Keratinocyte (primary cell): ENCODE results near the gene CCDC87. TPM values are rescaled to one million over a fixed set of nuclear protein-coding genes. Genes with fewer than 3 reads are reported as not detected.

Source experiments
- DNase-seq: peaks from one replicate; pipeline ENCODE4 v3.0.0-alpha.2; 2011; ENCODE audit warnings: low read depth, missing footprints, low spot score
- FAIRE-seq: peaks from 2 replicates; lab custom pipeline; 2011; peaks lifted over from hg19 to GRCh38; lab: Jason Lieb, UNC
- H2AFZ ChIP-seq: 2 replicates; pipeline ENCODE4 v1.6.0; 2012; ENCODE audit warnings: low read length, control low read depth, inconsistent platforms; ENCODE audit not compliant: control insufficient read depth
- H3K27ac ChIP-seq: 2 replicates; pipeline ENCODE4 v1.5.1; 2011; ENCODE audit warnings: low read length; ENCODE audit not compliant: control insufficient read depth, insufficient read depth
- H3K27me3 ChIP-seq: 3 replicates; pipeline ENCODE4 v1.6.0; 2011; ENCODE audit warnings: low read length; ENCODE audit not compliant: control insufficient read depth, insufficient read depth; ENCODE audit errors: extremely low read depth
- H3K36me3 ChIP-seq, 2 experiments: 2 replicates in 1 of 2; 3 replicates in 1 of 2; pipeline ENCODE4 v1.5.1; 2011; ENCODE audit warnings: low read length in 2 of 2, mild to moderate bottlenecking in 1 of 2; ENCODE audit not compliant: control insufficient read depth in 2 of 2, insufficient read depth in 2 of 2; ENCODE audit errors: extremely low read depth in 1 of 2
- H3K4me1 ChIP-seq: 3 replicates; pipeline ENCODE4 v1.5.1; 2011; ENCODE audit warnings: low read length; ENCODE audit not compliant: control insufficient read depth, insufficient read depth; ENCODE audit errors: extremely low read depth
- H3K4me2 ChIP-seq: 3 replicates; pipeline ENCODE4 v1.6.0; 2011; ENCODE audit warnings: low read depth, low read length; ENCODE audit not compliant: control insufficient read depth, insufficient read depth; ENCODE audit errors: extremely low read depth
- H3K4me3 ChIP-seq, 3 experiments: fragments of 200-600 bp in 1 of 3; sonication (generic) in 1 of 3; 2 replicates in 2 of 3; 3 replicates in 1 of 3; pipeline ENCODE4 v1.5.1; 2011 to 2016; ENCODE audit warnings: low read length in 3 of 3, mild to moderate bottlenecking in 3 of 3, control low read depth in 2 of 3, inconsistent platforms in 1 of 3, low read depth in 1 of 3, mixed read lengths in 1 of 3, mixed run types in 1 of 3, moderate library complexity in 1 of 3; ENCODE audit not compliant: control insufficient read depth in 2 of 3, insufficient read depth in 2 of 3; ENCODE audit errors: extremely low read depth in 1 of 3
- H3K79me2 ChIP-seq: 2 replicates; pipeline ENCODE4 v1.6.0; 2012; ENCODE audit warnings: low read length; ENCODE audit not compliant: control insufficient read depth, insufficient read depth
- H3K9ac ChIP-seq: 3 replicates; pipeline ENCODE4 v1.6.0; 2011; ENCODE audit warnings: low read length; ENCODE audit not compliant: control insufficient read depth, insufficient read depth; ENCODE audit errors: extremely low read depth
- H3K9me1 ChIP-seq: 3 replicates; pipeline ENCODE4 v1.6.0; 2011; ENCODE audit warnings: low read length; ENCODE audit not compliant: control insufficient read depth, insufficient read depth; ENCODE audit errors: extremely low read depth
- H3K9me3 ChIP-seq: 2 replicates; pipeline ENCODE4 v1.5.1; 2012; ENCODE audit warnings: low read depth, low read length; ENCODE audit not compliant: control insufficient read depth
- H4K20me1 ChIP-seq: 3 replicates; pipeline ENCODE4 v1.6.0; 2011; ENCODE audit warnings: low read length; ENCODE audit not compliant: control insufficient read depth, insufficient read depth; ENCODE audit errors: extremely low read depth
- CTCF ChIP-seq, 3 experiments: IDR thresholded peaks in 1 of 3; conservative IDR thresholded peaks in 1 of 3; optimal IDR thresholded peaks in 1 of 3; 2 replicates in 2 of 3; 3 replicates in 1 of 3; pipeline versions ENCODE3 to v1.5.1; 2011; ENCODE audit warnings: low read length in 3 of 3, mild to moderate bottlenecking in 3 of 3, moderate library complexity in 2 of 3, control low read depth in 1 of 3, inconsistent platforms in 1 of 3; ENCODE audit not compliant: insufficient read depth in 2 of 3; ENCODE audit errors: extremely low read depth in 1 of 3
- EZH2 ChIP-seq: IDR thresholded peaks from one replicate; pipeline ENCODE4 v1.6.1; 2012; ENCODE audit warnings: inconsistent platforms, mild to moderate bottlenecking, low read length, moderate library complexity
- dilution Hi-C: fragments of 300-500 bp; cut with MboI; formaldehyde crosslinking; loops from one replicate; pipeline ENCODE4 v1.7.0; 2020; ENCODE audit warnings: low sequenced_read_pairs; ENCODE audit not compliant: extremely low pct_ligation_motif_present
- polyA plus RNA-seq, 5 experiments: library from polyadenylated mRNA; depleted of rRNA in 3 of 5; stranded (reverse) in 3 of 5; stranded (forward) in 1 of 5; unstranded in 1 of 5; fragments of >200 nt; gene quantifications; 1 replicate in 1 of 5; 2 replicates in 3 of 5; 3 replicates in 1 of 5; pipeline versions ENCODE4 v1.2.1 to v1.2.3, GENCODE V29; 2011 to 2012; ENCODE audit warnings: missing spikeins in 2 of 5, low read depth in 1 of 5, low replicate concordance in 1 of 5

CCDC87 gene
- polyA plus RNA-seq, 1 donor (not counting 4 experiments of a cell fraction or from before 2014, with no cell fraction given), result 0.07 TPM

- Histone ChIP-seq H3K79me2 (peaks cover 93% of the 10 kb centered on the region), H4K20me1 (peaks cover 2% of the 10 kb centered on the region), H3K4me2 (no peak overlapping the region), H3K9ac (no peak overlapping the region), H3K36me3 (peaks cover 20 to 22% of the 10 kb centered on the region in 2 experiments), H3K4me3 (no peak overlapping the region), H3K4me1 (peaks cover 12% of the 10 kb centered on the region), H3K9me3 (no peaks in the 10 kb centered on the region), H3K27me3 (no peaks in the 10 kb centered on the region), H3K9me1 (no peaks in the 10 kb centered on the region), H2AFZ (no peak overlapping the region), H3K27ac (no peak overlapping the region)
- TF ChIP-seq CTCF (optimal IDR thresholded peaks at IDR 0.05 in 1 of 3, IDR thresholded peaks at IDR 0.05 in 1 of 3, conservative IDR thresholded peaks at IDR 0.05 in 1 of 3; ENCODE audit: extremely low read depth in 1 of 3, insufficient read depth in 2 of 3, low read length in 3 of 3) (no peak), EZH2 (no peak)
- FAIRE-seq (no peak), DNase-seq (no peak)
- dilution Hi-C loops, result no loop called here
Observed at GRCh38 chr11:66632952-66633351, 40.1 kb upstream of the CCDC87 start.

- Histone ChIP-seq H2AFZ (no peak overlapping the region), H3K9me3 (no peaks in the 10 kb centered on the region), H3K9me1 (no peaks in the 10 kb centered on the region), H3K79me2 (peaks cover 93% of the 10 kb centered on the region), H4K20me1 (peaks cover 8% of the 10 kb centered on the region), H3K36me3 (peaks cover 31% of the 10 kb centered on the region in 2 experiments), H3K4me3 (no peak overlapping the region), H3K9ac (no peak overlapping the region), H3K4me2 (no peak overlapping the region), H3K4me1 (peaks cover 7% of the 10 kb centered on the region), H3K27me3 (no peaks in the 10 kb centered on the region), H3K27ac (no peak overlapping the region)
- TF ChIP-seq EZH2, result no peak
- no peak for TF ChIP-seq CTCF (optimal IDR thresholded peaks at IDR 0.05 in 1 of 3, IDR thresholded peaks at IDR 0.05 in 1 of 3, conservative IDR thresholded peaks at IDR 0.05 in 1 of 3; ENCODE audit: extremely low read depth in 1 of 3, insufficient read depth in 2 of 3, low read length in 3 of 3)
- DNase-seq, result no peak
- no peak for FAIRE-seq
- dilution Hi-C loops, result no loop called here
Observed at GRCh38 chr11:66631883-66632282, 39.0 kb upstream of the CCDC87 start.
